ENCODE results near the gene SYTL3.
A peak's percentile ranks its signal among the peaks of the same experiment; 100 is the strongest.
"Not testable (repeated sequence)": the region's sequence is repeated elsewhere in the genome, so short reads cannot be mapped to it uniquely, and the experiment has no call there.

SYTL3 gene

DNA sequence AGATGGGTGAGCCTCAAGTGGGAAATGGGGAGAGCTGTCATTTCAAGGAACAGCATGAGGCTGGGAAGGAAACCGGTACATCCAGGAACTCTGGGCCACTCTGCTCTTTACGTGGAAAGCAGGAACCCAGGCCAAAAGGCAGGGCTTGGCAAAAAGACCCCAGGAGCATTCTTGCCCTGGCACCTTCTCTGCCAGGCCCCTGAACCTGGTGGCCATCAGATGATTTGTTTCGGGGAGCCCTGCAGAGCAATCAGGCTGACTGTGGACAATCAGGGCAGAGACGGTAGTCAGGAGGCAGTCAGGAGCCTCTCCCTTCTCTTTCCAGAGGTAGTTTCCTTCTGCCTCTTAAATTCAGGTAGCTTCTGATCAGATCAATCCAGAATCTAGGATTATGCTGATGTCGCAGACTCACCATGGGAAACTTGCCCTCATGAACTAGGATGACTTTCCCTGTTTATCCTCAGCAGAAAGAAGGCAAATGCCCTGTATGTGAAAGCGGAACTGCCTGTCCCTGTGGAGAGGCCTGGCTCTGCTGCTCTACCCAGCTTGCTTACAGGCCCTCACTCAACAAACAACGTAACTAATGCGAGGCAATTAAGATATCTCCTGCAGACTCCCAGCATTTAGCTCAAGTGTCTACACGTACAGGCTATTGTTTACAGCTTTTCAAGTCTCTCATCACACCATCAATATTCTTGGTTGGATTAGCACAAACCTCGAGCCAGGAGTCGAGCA lies 132.7 kb downstream of the SYTL3 start:
- H3K36me3 Mint-ChIP-seq (ENCODE audit: low read depth) = peaks cover 96% of the 10 kb centered on the region
- no peaks in the 10 kb centered on the region for H3K4me1 Mint-ChIP-seq (ENCODE audit: low read depth)
- H3K27ac Mint-ChIP-seq = no peak overlapping the region
- H3K4me3 Mint-ChIP-seq = no peak overlapping the region
- intact Hi-C loops (cut with micrococcal nuclease) = no loop called here
- H3K9me3 Mint-ChIP-seq = no peaks in the 10 kb centered on the region
- H3K27me3 Mint-ChIP-seq = no peaks in the 10 kb centered on the region

DNA sequence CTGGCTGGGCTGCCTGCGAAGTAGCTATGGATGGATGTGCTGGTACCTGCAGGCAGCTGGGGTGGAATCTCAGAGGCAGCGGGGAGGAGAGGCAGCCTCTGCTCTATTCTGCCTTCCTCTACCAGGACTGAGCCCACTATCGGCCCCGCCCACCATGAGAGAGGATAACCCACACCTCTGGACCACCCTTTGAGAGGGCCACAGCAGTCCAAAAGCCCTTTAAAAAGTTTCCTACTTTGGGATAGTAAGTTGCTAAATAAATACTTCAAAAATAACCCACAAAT lies 133.3 kb downstream of the SYTL3 start:
- H3K9me3 Mint-ChIP-seq = no peaks in the 10 kb centered on the region
- no peaks in the 10 kb centered on the region for H3K27me3 Mint-ChIP-seq
- H3K4me1 Mint-ChIP-seq (ENCODE audit: low read depth) = no peaks in the 10 kb centered on the region
- no peak overlapping the region for H3K27ac Mint-ChIP-seq
- H3K36me3 Mint-ChIP-seq (ENCODE audit: low read depth) = peaks cover 96% of the 10 kb centered on the region
- intact Hi-C loops (cut with micrococcal nuclease) = no loop called here
- no peak overlapping the region for H3K4me3 Mint-ChIP-seq

DNA sequence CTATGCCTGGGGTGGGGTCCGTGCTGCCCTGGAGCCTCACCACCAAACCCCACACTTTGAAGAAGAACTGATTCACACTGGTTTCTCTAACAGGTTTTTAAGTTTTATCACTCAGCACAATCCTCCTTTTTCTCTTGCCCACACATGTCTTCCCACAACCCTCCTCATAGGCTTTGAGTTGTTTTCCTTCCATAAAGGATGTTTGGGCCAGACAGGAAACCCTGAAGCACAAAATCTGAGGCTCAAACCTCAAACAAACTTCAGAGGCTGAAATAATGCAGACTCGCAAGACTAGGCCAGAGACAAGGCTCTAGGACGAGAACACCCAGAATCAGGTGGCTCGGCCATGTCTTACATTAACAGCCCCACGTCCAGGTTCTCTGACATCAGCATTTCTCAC lies 134.0 kb downstream of the SYTL3 start:
- peaks cover 96% of the 10 kb centered on the region for H3K36me3 Mint-ChIP-seq (ENCODE audit: low read depth)
- no peak overlapping the region for H3K4me3 Mint-ChIP-seq
- no peaks in the 10 kb centered on the region for H3K27me3 Mint-ChIP-seq
- no peak overlapping the region for H3K27ac Mint-ChIP-seq
- H3K4me1 Mint-ChIP-seq (ENCODE audit: low read depth) = no peaks in the 10 kb centered on the region
- intact Hi-C loops (cut with micrococcal nuclease) = no loop called here
- H3K9me3 Mint-ChIP-seq = no peaks in the 10 kb centered on the region

DNA sequence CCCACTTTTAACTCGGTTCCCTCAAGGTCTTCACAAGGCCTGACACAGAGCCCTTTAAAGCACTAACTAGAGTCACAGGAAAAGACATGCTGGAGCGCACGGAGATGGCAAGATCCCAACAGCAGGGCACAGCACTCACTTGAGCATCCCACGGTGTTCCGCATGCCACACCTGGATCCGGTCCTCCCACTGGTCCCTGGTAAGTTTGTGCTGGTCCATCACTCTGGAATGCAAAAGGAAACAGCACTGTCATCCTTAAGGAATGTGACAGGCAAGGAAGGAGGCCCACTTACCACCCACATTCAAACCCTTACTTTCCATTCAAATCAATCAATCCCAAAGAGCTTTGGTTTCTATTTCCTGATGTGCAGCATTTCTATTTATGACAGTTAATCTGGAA lies 134.7 kb downstream of the SYTL3 start:
- H3K27ac Mint-ChIP-seq = no peak overlapping the region
- H3K36me3 Mint-ChIP-seq (ENCODE audit: low read depth) = peaks cover 96% of the 10 kb centered on the region
- H3K9me3 Mint-ChIP-seq = no peaks in the 10 kb centered on the region
- H3K27me3 Mint-ChIP-seq = no peaks in the 10 kb centered on the region
- H3K4me1 Mint-ChIP-seq (ENCODE audit: low read depth) = no peaks in the 10 kb centered on the region
- intact Hi-C loops (cut with micrococcal nuclease) = no loop called here
- H3K4me3 Mint-ChIP-seq = no peak overlapping the region

DNA sequence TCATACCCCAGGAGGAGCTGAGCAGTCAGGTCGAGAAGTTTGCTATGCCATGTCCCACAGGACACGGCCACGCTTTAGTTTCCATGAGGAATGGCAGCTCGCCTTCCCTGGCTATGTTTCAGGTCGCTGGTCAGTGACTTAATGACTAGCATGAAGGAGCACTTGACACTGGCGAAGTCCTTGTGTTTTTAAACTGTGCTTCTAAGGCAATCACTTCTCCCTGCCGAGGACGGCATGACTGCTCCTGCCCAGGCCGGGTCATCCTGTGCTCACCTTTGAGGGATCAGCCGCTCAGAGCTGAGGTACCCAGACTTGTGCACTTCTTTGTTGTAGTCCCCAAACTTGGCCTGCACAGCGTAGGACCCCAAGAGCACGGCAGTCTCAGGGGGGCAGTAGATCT lies 135.2 kb downstream of the SYTL3 start:
- H3K9me3 Mint-ChIP-seq = no peaks in the 10 kb centered on the region
- H3K27ac Mint-ChIP-seq = no peak overlapping the region
- H3K36me3 Mint-ChIP-seq (ENCODE audit: low read depth) = peaks cover 100% of the 10 kb centered on the region
- no peak overlapping the region for H3K4me3 Mint-ChIP-seq
- no peaks in the 10 kb centered on the region for H3K4me1 Mint-ChIP-seq (ENCODE audit: low read depth)
- intact Hi-C loops (cut with micrococcal nuclease) = no loop called here
- no peaks in the 10 kb centered on the region for H3K27me3 Mint-ChIP-seq

DNA sequence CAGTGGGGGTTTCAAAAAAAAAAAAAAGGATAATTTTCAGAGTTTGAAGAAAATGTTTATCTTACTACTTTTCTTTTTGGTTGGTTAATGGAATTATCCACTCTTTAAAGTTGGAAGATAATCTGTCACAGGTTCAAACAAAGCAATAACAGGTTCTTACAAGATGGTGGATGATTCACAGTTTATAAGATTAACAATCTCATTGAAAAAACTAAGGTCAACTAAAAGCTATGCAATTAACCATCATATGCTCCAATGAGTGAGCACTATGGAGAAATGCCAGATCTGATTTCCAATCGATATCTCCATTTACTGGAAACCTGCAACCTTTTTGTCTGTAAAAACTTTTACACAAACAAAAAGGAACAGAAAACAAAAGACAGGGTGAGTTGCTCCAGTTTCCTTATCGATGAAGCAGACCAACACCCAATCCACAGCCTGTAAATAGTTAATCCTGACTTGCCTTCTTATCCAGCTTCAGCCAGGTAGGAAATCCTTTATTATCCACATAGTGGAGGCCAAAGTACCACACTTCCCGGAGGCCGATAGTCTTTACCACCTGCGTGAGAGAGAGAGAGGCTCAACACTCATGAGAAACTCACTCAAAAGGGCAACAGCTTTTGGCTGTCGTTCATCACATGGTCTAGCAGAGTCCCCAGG lies 136.9 kb downstream of the SYTL3 start:
- H3K36me3 Mint-ChIP-seq (ENCODE audit: low read depth) = peaks cover 86% of the 10 kb centered on the region
- H3K27me3 Mint-ChIP-seq = no peaks in the 10 kb centered on the region
- intact Hi-C loops (cut with micrococcal nuclease) = no loop called here
- H3K4me3 Mint-ChIP-seq = no peak overlapping the region
- no peak overlapping the region for H3K27ac Mint-ChIP-seq
- H3K4me1 Mint-ChIP-seq (ENCODE audit: low read depth) = no peaks in the 10 kb centered on the region
- H3K9me3 Mint-ChIP-seq = no peaks in the 10 kb centered on the region

DNA sequence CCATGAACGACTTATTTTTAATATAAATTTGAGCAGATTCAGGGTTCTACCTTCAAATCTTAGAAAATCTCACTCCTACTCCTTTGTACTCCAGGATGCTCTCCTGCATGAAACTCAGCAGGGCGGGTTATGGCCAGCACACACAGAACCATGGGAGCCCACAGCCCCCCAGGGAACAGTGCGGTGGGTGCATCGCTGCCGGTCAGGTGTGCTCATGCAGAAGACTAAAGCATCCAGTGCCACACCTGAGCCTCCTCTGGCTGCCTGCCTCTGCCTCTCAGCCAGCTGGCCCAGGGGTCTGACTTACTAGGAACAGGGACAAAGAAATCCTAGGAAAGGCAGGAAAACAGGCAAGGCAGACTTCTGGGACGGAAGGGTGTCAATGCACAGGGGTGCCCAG lies 137.5 kb downstream of the SYTL3 start:
- H3K4me3 Mint-ChIP-seq = no peak overlapping the region
- H3K27ac Mint-ChIP-seq = no peak overlapping the region
- H3K27me3 Mint-ChIP-seq = no peaks in the 10 kb centered on the region
- H3K9me3 Mint-ChIP-seq = no peaks in the 10 kb centered on the region
- intact Hi-C loops (cut with micrococcal nuclease) = no loop called here
- peaks cover 80% of the 10 kb centered on the region for H3K36me3 Mint-ChIP-seq (ENCODE audit: low read depth)
- no peaks in the 10 kb centered on the region for H3K4me1 Mint-ChIP-seq (ENCODE audit: low read depth)

DNA sequence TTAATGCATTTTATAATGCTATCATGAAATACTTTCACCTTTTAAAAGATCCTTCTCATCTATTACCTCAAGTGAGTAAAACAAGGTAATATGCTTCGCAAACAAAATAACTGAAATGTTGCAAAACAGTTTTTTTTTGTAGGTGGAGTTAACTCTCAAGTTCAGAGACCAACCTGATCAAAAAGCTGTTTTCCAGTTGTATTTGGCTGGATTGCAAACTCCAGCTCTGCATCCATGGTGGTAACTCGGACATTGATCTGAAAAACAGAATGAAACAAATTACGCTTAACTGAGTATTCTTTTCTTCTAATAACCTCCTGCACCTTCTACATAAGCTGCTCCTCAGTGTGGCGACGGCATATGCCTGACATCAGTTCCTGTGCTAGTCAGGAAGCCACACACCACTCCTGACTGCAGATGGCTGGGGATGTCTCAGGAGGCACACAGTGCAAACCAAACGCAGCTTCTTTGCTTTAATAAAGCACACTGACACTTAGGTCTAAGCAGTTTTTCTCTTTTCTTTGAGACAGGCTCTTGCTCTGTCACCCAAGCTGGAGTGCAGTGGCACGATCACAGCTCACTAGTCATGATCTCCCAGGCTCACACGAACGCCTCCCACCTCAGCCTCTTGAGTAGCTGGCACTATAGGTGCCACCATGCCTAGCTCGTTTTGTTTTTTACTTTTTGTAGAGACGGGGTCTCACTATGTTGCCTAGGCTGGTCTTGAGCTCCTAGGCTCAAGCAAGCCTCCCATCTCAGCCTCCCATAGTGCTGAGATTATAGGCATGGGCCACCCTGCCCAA lies 139.5 kb downstream of the SYTL3 start:
- intact Hi-C loops (cut with micrococcal nuclease) = no loop called here
- Mint-ChIP-seq H3K4me3 (no peak overlapping the region), H3K27me3 (no peaks in the 10 kb centered on the region), H3K27ac (peak overlapping the region; percentile 13), H3K9me3 (no peaks in the 10 kb centered on the region), H3K36me3 (ENCODE audit: low read depth) (peaks cover 61% of the 10 kb centered on the region), H3K4me1 (ENCODE audit: low read depth) (no peaks in the 10 kb centered on the region)

DNA sequence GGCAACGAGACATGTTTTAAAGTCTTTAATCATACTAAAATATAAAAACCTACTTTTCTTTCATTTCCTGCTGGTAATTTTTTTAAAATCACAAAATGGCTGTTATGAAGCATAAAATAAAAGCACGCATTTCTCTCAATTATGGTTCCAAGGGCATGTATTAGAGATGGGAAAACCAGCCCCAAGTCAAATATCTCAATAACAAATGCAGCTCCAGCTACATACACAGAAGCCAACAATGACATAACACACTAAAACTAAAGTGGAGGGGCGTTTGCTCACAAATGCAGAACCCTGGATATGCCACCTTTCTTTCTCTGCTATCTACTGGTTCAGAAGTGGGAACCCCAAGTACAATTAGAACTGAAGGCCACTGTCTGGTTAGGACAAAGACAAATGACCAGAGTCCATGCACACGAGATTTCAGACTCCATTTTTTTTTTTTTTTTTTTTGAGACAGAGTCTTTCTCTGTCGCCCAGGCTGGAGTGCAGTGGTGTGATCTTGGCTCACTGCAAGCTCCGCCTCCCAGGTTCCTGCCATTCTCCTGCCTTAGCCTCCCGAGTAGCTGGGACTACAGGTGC lies 141.5 kb downstream of the SYTL3 start:
- Mint-ChIP-seq H3K4me1 (ENCODE audit: low read depth) (peaks cover 9% of the 10 kb centered on the region), H3K4me3 (no peak overlapping the region), H3K27me3 (no peaks in the 10 kb centered on the region), H3K9me3 (no peaks in the 10 kb centered on the region), H3K36me3 (ENCODE audit: low read depth) (peaks cover 49% of the 10 kb centered on the region), H3K27ac (no peak overlapping the region)
- intact Hi-C loops (cut with micrococcal nuclease) = loop anchor here (5.0 kb wide), 1 partner anchor 181 kb away; no protein-coding TSS in a partner anchor

DNA sequence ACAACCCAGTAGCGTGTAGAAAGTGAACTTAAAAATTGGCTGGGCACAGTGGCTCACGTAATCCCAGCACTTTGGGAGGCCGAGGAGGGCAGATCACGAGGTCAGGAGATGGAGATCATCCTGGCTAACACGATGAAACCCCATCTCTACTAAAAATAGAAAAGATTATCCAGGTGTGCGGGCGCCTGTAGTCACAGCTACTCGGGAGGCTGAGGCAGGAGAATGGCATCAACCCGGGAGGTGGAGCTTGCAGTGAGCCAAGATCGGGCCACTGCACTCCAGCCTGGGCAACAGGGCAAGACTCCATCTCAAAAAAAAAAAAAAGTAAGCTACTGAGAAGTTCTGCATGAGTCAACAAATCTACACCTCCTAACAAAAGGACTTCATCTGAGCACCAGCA lies 142.7 kb downstream of the SYTL3 start:
- Mint-ChIP-seq H3K4me1 (ENCODE audit: low read depth) (peaks cover 14% of the 10 kb centered on the region), H3K36me3 (ENCODE audit: low read depth) (peaks cover 41% of the 10 kb centered on the region), H3K27ac (peak overlapping the region; percentile 32)
- H3K4me3 Mint-ChIP-seq, H3K9me3 Mint-ChIP-seq, H3K27me3 Mint-ChIP-seq: not testable (repeated sequence)
- intact Hi-C loops (cut with micrococcal nuclease) = loop anchor here (5.0 kb wide), 1 partner anchor 180 kb away; no protein-coding TSS in a partner anchor

DNA sequence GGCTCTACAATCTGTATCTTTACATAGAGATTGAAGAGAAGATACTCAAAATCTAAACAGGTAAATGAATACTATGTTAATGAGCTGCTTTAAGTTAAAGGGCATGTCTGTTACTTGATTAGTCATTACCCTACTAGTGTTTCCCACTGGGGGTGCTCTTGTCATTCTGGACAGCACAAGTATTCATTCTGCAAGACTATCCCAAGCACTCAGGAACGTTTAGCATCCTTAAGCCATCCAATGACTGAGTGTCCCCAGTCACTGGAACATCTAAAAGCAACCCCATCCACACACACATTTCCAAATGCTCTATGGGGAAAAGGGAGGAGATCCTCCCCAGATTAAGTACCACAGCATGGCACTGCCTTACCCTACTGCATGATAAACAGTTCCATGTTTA lies 143.6 kb downstream of the SYTL3 start:
- H3K36me3 Mint-ChIP-seq (ENCODE audit: low read depth) = peaks cover 32% of the 10 kb centered on the region
- intact Hi-C loops (cut with micrococcal nuclease) = loop anchor here (5.0 kb wide), 1 partner anchor 179 kb away; no protein-coding TSS in a partner anchor
- H3K4me1 Mint-ChIP-seq (ENCODE audit: low read depth) = peaks cover 20% of the 10 kb centered on the region
- H3K4me3 Mint-ChIP-seq = no peak overlapping the region
- H3K27me3 Mint-ChIP-seq = no peaks in the 10 kb centered on the region
- H3K27ac Mint-ChIP-seq = no peak overlapping the region
- H3K9me3 Mint-ChIP-seq = no peaks in the 10 kb centered on the region

DNA sequence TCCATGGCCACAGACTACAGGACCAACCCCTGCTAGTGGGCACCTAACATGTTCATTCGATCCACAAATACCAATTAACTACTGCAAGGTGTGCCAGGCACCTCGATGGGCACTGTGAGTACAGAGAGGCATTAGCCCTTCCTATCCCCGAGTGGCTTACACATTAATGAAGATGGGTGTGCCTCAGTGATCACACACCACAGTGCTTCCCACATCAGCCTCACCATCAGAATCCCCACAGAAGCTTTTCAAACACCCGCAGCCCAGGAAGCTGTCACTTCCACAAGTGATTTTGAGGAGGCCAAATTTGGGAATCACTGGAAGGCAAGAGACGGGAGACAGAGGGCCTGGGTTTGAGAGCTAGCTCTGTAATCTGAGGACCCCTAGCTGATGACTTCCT lies 145.7 kb downstream of the SYTL3 start:
- peaks cover 18% of the 10 kb centered on the region for H3K36me3 Mint-ChIP-seq (ENCODE audit: low read depth)
- H3K27me3 Mint-ChIP-seq = no peaks in the 10 kb centered on the region

DNA sequence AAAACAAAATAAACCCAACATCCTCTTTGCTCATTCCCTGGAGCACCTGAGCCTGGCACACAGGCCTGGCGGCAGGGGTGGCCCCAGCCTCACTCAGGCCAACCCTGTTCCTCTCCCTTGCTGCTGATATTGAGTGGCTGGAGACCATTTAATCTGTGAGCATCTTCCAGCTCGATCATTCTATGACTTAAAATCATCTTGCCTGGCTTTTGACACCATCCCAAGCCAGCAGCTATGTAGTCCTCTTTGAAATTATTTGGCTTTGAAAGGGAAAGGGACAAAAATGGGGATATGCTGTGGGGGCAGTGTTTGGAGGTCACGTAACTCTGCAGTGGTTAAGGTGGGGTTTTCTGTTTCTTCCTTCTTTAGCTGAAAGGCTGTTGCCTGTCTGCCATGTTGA lies 146.5 kb downstream of the SYTL3 start:
- Mint-ChIP-seq H3K27ac (no peak overlapping the region), H3K36me3 (ENCODE audit: low read depth) (peaks cover 22% of the 10 kb centered on the region), H3K4me3 (no peak overlapping the region), H3K4me1 (ENCODE audit: low read depth) (peaks cover 30% of the 10 kb centered on the region), H3K27me3 (no peaks in the 10 kb centered on the region), H3K9me3 (no peaks in the 10 kb centered on the region)
- intact Hi-C loops (cut with micrococcal nuclease) = no loop called here

More for the DNA sequence above, 145.7 kb downstream of the SYTL3 start:
- no peak overlapping the region for H3K4me3 Mint-ChIP-seq
- no peak overlapping the region for H3K27ac Mint-ChIP-seq
- H3K4me1 Mint-ChIP-seq (ENCODE audit: low read depth) = peaks cover 30% of the 10 kb centered on the region
- intact Hi-C loops (cut with micrococcal nuclease) = no loop called here
- no peaks in the 10 kb centered on the region for H3K9me3 Mint-ChIP-seq
